DND-41 (cell line): ENCODE results near the gene WDR81.
A peak's percentile ranks its signal among the peaks of the same experiment; 100 is the strongest.

Experiments used
- ATAC-seq: fragments of 200-7000 bp; cut with Tn5 transposase; 3 replicates; pipeline ENCODE4 v1.9.1; 2021; ENCODE audit warnings: low read depth; ENCODE audit not compliant: insufficient read depth
- DNase-seq: peaks from one replicate; pipeline ENCODE4 v3.0.0-alpha.2; 2020
- H2AFZ ChIP-seq: 2 replicates; pipeline ENCODE4 v1.6.0; 2012; ENCODE audit warnings: low read depth, low read length
- H3K27ac ChIP-seq: 2 replicates; pipeline ENCODE4 v1.5.1; 2012; ENCODE audit warnings: low read length, inconsistent platforms
- H3K27me3 ChIP-seq: fragments of 200-600 bp; sonication (generic); 2 replicates; pipeline ENCODE4 v1.6.0; 2012; ENCODE audit warnings: low read length, mild to moderate bottlenecking, inconsistent platforms; ENCODE audit not compliant: insufficient read depth, poor library complexity
- H3K36me3 ChIP-seq: 2 replicates; pipeline ENCODE4 v1.5.1; 2012; ENCODE audit warnings: low read length, inconsistent platforms; ENCODE audit not compliant: insufficient read depth
- H3K4me1 ChIP-seq: 2 replicates; pipeline ENCODE4 v1.5.1; 2012; ENCODE audit warnings: mild to moderate bottlenecking, low read length; ENCODE audit not compliant: insufficient read depth
- H3K4me2 ChIP-seq: 2 replicates; pipeline ENCODE4 v1.6.0; 2012; ENCODE audit warnings: mild to moderate bottlenecking, moderate library complexity, low read length, inconsistent platforms; ENCODE audit not compliant: insufficient read depth
- H3K4me3 ChIP-seq, 2 experiments: fragments of 200-600 bp in 1 of 2; shearing (Covaris generic) in 1 of 2; 2 replicates each; pipeline ENCODE4 v1.5.1; 2012 to 2016; ENCODE audit warnings: inconsistent platforms in 2 of 2, low read length in 2 of 2, mild to moderate bottlenecking in 2 of 2, low read depth in 1 of 2, moderate library complexity in 1 of 2
- H3K79me2 ChIP-seq: 2 replicates; pipeline ENCODE4 v1.6.0; 2012; ENCODE audit warnings: low read length, inconsistent platforms; ENCODE audit not compliant: insufficient read depth
- H3K9ac ChIP-seq: 2 replicates; pipeline ENCODE4 v1.6.0; 2012; ENCODE audit warnings: low read depth, mild to moderate bottlenecking, inconsistent platforms, low read length, moderate library complexity
- H3K9me3 ChIP-seq: 2 replicates; pipeline ENCODE4 v1.5.1; 2012; ENCODE audit warnings: low read length, moderate library complexity, mild to moderate bottlenecking, inconsistent platforms; ENCODE audit not compliant: insufficient read depth, severe bottlenecking
- H4K20me1 ChIP-seq: 2 replicates; pipeline ENCODE4 v1.6.0; 2012; ENCODE audit warnings: low read length; ENCODE audit not compliant: insufficient read depth
- CTCF ChIP-seq: IDR thresholded peaks from 2 replicates; pipeline ENCODE4 v1.5.1; 2012; ENCODE audit warnings: borderline replicate concordance, low read length, moderate library complexity, mild to moderate bottlenecking; ENCODE audit not compliant: poor library complexity, severe bottlenecking; ENCODE audit errors: extremely low read depth
- EZH2 ChIP-seq: IDR thresholded peaks from 3 replicates; pipeline ENCODE4 v1.6.1; 2012; ENCODE audit warnings: borderline replicate concordance, low read depth, mild to moderate bottlenecking, moderate library complexity, low read length, inconsistent platforms; ENCODE audit not compliant: severe bottlenecking

WDR81 gene

GRCh38 chr17:1724351-1724868, at the start of gene WDR81:
Gene WDR81, plus strand, starts transcription at chr17:1724704. Its CDS starts 256 bp downstream, at chr17:1724960.
- ATAC-seq: peak; percentile 78
- H3K79me2 ChIP-seq: peaks cover 23% of the 10 kb centered on the region
- peak within 1 kb of the TSS; percentile 76 for H3K9ac ChIP-seq
- peak within 1 kb of the TSS; percentile 87 for H2AFZ ChIP-seq
- H3K4me3 ChIP-seq: peak within 1 kb of the TSS; percentile 57 to 74; a peak in 3 of 4 replicates
- H3K27ac ChIP-seq: peak within 1 kb of the TSS; percentile 88
- H3K4me1 ChIP-seq: peaks cover 37% of the 10 kb centered on the region
- TF ChIP-seq EZH2: no peak
- TF ChIP-seq CTCF: no peak
- H3K36me3 ChIP-seq: peaks cover 14% of the 10 kb centered on the region
- peak within 1 kb of the TSS; percentile 98 for H3K4me2 ChIP-seq
- peak; percentile 90 for DNase-seq
- H4K20me1 ChIP-seq: no peaks in the 10 kb centered on the region
- no peaks in the 10 kb centered on the region for H3K9me3 ChIP-seq
- no peaks in the 10 kb centered on the region for H3K27me3 ChIP-seq

DNA sequence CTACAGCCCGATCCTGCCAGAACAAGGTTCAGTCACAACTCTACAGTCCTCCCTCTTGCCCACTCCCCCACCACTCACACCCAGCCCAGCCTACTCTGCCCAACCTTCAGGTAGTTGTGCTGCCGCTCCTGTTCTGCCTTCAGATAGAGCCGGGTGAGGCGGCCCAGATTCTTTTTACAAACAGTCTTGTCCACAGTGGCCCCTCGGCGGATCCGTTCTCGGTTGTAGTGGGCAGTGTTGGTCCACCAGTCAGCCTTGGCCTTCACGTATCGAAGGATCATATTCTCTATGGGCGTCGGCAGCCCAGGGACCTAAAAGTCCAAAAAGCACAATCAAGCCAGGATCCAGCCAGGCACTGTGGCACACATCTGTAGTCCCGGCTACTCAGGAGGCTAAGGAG, 48.1 kb upstream of the WDR81 start:
- DNase-seq: no peak
- no peak overlapping the region for H3K4me2 ChIP-seq
- no peak overlapping the region for H2AFZ ChIP-seq
- no peaks in the 10 kb centered on the region for H3K9me3 ChIP-seq
- no peaks in the 10 kb centered on the region for H3K27me3 ChIP-seq
- peaks cover 57% of the 10 kb centered on the region for H3K79me2 ChIP-seq
- no peak overlapping the region for H3K4me3 ChIP-seq
- peaks cover 7% of the 10 kb centered on the region; the same call in 1 of the 2 replicates for H3K4me1 ChIP-seq
- no peak overlapping the region for H3K9ac ChIP-seq
- no peak overlapping the region for H3K27ac ChIP-seq
- ATAC-seq: no peak; the same call in 2 of the 3 replicates
- H3K36me3 ChIP-seq: peaks cover 95% of the 10 kb centered on the region
- H4K20me1 ChIP-seq: peaks cover 71% of the 10 kb centered on the region
- TF ChIP-seq EZH2 (no peak), CTCF (no peak)

DNA sequence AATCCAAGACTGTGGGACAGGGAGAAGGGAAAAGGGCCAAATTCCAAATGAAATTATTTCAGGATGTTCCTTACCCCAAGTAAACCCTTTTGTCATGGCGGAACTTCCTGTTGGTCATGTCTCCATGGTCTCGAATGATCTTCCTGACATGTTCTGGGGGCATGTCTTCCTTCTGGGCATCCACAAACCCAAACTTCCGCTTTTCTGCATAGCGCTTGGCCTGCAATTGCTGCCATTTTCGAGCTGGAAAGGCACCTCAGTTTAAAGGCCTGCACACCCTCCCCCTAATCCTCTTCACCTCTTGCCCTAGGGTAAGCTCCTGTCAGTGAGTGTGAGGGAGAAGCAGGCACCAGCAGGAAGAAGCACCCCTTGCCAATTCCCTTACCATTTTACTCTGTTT, 41.0 kb upstream of the WDR81 start:
- Histone ChIP-seq H2AFZ (no peak overlapping the region), H3K79me2 (peaks cover 60% of the 10 kb centered on the region), H3K36me3 (peaks cover 52% of the 10 kb centered on the region), H3K4me1 (peaks cover 43% of the 10 kb centered on the region), H3K9ac (peak overlapping the region; percentile 98), H3K27ac (peak overlapping the region; percentile 90), H3K4me3 (peak overlapping the region; percentile 94 to 95; a peak in 3 of 4 replicates), H4K20me1 (peaks cover 51% of the 10 kb centered on the region), H3K9me3 (no peaks in the 10 kb centered on the region), H3K27me3 (no peaks in the 10 kb centered on the region), H3K4me2 (peak overlapping the region; percentile 69)
- DNase-seq (no peak), ATAC-seq (no peak)
- no peak for TF ChIP-seq EZH2
- TF ChIP-seq CTCF: no peak
